ENCODE data around the gene CHD9.
"Not testable (repeated sequence)": the region's sequence is repeated elsewhere in the genome, so short reads cannot be mapped to it uniquely, and the experiment has no call there.

- not testable (repeated sequence) for TF ChIP-seq POLR2AphosphoS5, CTCF, POLR2A (IDR thresholded peaks at IDR 0.05)
Observed at GRCh38 chr16:53074296-53074695, 19.5 kb downstream of the CHD9 start.

Data from prostate gland (tissue), 2 donors.